NCI-H748 treated with DMSO at 0.1 percent for 48 hours (cell line): Measurements from ENCODE around the gene ASPG.
"Not testable (repeated sequence)": the region's sequence is repeated elsewhere in the genome, so short reads cannot be mapped to it uniquely, and the experiment has no call there.

ENCODE experiments used
- DNase-seq: peaks from one replicate; lab custom pipeline; 2025; lab: John Stamatoyannopoulos, UW

Gene ASPG

DNA sequence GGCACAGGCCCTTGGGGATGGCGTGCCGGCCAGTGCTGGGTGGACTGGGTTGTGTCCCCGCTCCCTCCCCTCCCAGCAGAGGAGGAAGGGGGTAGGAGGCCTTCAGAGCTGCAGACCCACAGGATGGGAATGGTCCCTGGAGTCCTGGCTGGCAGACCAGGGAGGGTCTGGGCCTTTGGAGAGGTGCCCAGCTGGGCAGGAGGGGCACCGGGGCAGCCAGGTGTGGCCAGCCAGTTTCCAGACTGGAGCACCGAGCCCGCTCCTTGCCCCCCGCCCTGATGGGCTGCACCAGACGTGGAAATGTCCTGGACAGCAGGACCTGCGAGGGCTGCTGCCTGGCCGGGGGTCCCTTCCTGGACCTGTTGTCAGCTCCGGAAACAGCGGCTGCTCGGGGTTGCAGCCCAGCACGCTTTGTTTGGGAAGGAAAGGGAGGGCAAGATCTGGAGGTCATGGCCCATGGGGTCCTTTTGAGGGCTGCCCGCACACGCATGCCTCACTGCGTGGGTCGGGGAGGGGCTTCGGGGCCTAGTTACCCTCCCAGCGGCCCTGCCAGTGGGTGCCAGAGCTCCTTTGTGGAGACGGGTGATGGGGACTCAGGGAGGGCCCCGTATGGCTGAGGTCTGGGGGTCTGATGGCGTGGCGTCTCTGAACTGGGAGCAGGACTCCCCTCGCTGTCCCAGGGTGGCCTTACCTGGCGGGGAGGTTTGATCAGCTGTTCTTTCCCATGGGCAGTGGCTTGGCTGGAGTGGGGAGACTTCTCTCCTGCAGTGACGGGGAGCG, 62.0 kb downstream of the ASPG start:
- no peak for DNase-seq

DNA sequence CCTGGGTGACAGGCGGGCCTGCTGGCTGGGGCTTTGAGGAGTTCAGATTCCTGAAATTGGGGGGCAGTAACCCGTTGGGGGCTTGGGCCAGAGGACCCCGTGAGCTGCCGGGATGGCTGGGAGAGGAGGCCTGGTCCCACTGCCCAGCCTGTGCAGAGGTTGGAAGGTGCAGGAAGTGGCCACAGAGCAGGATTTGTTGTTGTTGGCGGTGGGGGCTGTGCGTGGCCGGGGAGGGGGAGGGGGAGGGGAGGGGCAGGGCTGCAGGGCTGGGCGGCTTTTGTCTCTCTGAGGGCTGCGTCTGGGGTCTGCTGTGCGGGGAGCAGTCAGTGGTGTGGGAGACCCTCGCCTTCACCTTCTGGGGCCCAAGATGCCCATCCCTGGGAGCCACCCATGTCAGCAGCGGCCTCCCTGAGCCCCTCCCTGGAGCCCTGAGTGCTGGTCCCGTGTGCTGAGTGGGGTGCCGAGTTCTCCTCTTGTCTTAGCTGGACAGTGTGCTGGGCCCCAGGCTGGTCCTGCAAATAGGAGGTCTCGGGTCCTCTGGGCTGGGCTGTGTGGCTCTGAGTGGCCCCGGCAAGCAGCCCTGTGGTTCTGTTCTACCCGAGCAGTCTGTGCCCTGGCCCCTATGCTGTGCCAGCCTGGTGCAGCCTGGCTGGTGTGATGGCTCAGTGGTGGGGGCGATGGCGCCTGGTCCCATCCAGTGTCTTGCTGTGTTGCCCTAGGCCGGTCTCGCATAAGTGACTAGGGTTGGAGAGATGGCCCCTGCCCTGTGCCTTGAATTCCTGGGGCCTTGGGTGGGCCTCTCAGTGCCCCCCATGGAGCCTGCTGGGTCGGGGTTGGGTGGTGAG, 63.2 kb downstream of the ASPG start:
- DNase-seq, result no peak

DNA sequence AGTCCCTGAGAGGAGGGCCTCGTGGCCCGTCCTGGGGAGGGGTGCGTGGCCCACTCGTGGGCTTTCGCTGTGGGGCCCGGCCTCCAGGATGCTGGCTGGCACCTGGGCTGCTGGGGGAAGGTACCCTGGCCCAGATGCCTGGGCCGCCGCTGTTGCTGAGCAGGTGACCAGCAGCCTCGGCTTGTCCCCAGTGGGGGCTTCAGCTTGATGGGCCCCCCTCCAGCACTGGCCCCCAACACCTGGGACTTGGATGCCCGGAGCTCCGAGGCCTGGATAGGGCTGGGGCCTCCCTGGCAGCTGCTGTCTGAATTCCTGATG, 63.7 kb downstream of the ASPG start:
- DNase-seq, result no peak

DNA sequence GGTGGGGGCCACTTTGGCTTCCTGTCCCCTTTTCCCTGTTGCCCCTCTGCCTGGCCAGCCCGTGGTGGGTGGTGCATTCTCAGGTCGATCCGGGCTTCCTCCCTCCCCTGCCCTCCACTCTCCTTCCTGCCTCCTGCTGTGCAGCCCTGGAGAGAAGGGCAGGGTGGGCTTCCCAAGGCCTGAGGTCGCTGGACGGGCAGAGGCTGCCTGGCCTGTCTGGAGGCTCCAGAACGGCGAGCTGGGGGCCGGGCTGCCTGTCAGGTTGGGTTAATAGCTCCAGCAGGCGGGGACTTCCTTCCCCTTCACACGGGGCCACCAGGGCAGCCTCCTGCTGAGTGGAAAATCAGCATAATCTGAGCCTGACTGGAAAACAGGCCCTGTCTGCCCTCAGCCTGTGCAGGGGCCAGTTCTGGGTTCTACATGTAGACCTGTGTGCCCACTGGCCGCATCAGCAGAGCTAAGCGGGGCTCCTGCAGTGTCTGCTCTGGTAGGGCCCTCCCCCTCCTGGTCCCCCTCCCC, 64.2 kb downstream of the ASPG start:
- no peak for DNase-seq

DNA sequence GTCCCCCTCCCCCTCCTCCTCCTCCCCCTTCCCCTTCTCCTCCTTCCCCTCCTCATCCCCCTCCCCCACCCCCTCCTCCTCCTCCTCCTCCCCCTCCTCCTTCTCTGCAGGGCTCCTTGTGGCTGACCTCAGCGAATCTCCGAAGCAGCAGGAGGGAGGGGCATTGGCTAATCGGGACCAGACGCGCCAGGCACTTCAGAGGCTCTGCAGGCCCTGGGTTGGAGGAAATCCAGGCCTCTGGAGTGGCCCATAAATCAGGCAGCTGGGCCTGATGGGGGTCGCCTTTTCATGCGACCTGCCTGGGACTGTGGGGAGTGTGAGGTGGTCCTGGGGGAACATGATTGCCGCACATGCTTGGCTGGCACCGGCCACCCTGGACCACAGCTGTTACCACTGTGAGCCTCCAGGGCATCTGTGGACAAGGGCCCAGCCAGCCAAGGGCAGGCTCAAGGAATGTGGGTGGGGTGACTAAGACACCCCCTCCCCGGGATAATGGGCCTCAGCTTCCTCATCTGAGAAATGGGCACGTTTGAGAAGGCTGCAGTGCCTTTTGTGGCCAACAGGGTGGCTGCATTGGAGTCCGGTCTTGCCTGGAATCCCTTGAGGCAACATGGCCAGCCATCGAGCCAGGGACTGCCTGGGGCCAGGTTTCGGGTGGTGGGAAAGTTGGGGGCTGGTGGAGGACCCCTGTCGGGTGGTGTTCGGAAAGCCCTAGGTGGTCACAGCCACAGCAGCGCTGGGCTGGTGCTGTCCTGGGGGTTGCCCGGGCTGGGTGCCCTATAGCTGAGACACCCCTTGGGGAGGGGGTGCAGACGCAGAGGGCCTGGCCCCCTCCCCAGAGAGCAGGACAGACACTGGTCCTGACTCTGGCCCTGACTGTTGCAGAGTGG, 64.9 kb downstream of the ASPG start:
- no peak for DNase-seq

DNA sequence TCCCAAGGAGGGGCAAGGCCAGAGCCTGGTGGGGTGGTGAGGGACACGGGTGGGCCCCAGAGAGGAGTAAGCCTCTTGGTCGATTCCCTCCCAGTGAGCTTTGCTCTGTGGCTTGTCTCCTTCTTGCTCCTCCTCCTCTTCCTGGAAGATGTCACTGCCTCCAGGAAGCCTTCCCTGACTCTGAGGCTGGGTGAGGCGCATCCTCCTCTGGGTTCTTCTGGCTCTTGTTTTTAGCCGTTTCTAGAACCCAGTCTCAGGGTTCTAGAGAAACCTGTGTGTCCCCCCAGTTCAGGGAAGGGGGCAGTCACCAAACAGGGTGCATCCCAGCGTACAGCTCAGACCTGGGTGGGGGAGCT, 65.5 kb downstream of the ASPG start:
- no peak for DNase-seq

DNA sequence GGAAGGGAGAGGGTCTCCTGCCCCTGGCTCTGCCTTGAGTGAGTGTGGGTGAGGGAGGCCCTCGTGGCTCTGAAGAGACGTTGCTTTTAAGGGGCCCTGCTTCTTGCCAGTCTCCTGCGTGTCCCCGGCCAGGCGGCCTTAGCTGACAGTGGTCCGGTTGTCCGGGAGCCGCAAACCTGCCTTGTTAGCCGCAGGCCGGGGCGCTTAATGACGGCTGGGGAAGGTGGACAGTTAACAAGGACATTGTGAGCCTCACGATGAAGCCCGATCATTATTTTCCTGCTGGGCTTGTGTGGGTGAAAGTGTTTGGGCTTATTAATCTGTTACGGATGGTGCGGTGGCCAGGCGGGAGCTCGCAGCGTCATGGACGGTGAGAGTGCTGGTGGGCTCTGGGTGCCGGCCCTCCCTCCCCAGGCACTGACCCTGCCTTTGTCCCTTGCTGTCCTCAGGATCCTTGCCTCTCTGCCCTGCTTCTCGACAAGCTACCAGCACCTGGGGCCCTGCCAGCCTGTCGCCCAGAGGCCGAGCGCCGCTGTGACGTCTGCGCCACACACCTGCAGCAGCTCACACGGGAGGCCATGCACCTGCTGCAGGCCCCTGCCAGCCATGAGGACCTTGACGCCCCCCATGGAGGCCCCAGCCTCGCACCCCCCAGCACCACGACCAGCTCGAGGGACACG, 66.2 kb downstream of the ASPG start:
- DNase-seq, result no peak

DNA sequence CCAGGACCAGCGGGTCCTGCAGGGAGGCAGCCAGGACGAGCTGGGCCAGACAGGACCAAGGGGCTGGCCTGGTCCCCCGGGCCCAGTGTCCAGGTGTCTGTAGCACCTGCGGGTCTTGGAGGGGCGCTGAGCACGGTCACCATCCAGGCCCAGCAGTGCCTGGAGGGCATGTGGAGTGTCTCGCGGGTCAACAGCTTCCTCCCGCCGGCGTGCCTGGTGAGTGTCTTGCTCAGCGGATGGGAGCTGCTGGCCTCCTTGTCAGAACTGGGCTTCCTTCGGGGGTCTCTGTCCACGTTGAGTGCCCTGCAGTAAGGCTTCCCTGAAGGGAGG, 66.7 kb downstream of the ASPG start:
- DNase-seq, result no peak

DNA sequence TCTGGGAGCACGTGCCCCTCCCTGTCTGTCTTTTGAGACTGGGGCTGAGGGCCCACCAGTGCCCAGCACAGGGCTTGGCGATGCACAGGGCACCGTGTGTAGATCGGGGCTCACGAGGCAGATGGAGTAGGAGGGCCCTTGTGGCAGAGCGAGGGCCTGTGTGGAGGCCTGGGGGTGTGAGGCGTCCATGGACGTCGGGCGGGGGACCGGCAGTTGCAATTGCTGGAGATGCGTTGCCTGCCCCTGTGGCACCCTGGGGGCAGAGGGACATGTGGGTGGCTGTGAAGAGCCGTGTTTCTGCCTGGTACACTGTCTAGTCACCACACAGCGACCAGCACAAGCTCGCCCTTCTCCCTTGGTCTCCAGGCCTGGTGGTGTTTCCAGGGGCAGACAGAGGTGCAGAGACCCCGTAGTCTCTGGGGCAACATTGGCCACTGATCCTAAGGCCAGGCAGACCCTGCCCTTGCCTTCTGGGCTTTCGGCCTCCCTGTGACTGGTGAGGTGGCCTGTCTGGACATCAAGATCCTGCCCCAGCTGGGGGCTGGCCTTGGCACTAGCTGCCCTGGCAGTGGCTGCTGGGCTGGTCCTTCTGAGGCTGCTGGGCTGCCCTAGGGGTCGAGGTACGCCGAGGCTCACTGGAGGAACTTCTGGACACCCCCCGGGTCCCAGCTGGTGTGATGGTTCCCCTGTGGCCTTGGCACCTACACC, 67.3 kb downstream of the ASPG start:
- no peak for DNase-seq

DNA sequence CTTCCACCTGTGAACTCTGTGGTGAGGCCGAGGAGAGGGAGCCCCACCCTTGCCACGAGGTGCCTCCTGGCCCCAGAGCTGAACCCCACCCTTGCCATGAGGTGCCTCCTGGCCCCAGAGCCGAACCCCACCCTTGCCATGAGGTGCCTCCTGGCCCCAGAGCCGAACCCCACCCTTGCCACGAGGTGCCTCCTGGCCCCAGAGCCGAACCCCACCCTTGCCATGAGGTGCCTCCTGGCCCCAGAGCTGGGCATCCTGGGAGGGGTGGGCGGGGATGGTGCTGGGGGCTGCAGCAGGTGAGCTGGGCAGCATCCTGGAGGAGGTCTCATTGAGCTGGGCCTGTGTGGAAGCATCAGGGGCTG, 67.9 kb downstream of the ASPG start:
- not testable (repeated sequence) for DNase-seq

DNA sequence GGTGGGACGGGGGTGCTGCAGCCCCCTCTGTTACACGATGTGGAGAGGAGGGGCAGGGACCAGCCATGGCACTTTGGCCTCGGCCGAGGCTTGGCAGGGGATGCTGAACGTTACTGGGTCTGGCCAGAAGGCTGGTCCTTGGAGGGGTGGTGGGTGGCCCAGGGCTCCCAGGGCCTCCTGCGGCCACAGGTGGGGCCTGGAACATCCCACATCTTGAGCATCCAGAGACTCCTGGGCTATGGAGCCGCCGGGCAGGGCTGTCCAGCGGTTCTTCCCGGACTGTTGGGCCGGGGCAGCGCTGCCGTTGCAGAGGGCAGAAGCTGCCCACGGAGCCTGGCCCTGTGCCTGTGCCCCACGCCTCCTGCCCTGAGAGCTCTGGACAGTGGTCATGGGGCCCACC, 68.7 kb downstream of the ASPG start:
- no peak for DNase-seq

DNA sequence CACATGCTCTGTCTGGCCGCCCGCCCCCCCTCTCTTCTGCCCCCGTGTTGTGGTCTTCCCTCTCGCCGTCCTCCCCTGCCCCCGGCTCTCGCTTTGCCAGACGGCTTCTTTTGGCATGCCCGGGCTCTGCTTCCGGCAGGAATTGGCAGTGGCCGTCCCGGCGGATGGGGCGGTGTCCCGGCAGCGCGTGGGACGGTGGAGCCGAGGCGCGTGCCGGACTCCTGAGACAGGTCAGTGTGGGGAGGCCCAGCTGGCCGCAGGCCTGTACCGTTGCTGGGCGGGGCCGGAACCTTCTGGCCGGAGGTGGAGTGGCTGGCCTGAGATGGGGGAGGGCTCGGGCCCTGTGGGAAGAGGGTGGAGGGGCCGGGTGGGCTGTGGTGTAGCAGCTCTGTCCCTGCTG, 70.0 kb downstream of the ASPG start:
- DNase-seq, result no peak

DNA sequence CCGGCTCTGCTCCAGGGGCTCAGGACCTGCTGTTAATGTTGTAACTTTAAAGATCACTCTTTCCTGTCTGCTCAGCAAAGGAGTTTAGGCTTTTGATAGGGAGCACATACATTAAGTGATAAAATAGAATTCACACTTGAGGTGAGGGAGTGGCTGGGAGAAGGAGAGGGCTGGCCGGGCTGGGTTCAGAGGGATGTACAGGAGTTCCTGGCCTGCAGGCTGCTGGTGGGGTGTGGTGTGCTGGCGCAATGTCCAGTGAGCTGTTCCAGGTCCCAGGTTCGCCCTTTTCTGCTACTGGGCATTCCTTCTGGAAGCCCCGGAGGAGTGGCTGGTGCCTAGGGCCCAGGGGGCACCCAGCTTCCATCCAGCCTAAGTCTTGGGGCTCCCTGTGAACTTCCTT, 70.6 kb downstream of the ASPG start:
- no peak for DNase-seq

DNA sequence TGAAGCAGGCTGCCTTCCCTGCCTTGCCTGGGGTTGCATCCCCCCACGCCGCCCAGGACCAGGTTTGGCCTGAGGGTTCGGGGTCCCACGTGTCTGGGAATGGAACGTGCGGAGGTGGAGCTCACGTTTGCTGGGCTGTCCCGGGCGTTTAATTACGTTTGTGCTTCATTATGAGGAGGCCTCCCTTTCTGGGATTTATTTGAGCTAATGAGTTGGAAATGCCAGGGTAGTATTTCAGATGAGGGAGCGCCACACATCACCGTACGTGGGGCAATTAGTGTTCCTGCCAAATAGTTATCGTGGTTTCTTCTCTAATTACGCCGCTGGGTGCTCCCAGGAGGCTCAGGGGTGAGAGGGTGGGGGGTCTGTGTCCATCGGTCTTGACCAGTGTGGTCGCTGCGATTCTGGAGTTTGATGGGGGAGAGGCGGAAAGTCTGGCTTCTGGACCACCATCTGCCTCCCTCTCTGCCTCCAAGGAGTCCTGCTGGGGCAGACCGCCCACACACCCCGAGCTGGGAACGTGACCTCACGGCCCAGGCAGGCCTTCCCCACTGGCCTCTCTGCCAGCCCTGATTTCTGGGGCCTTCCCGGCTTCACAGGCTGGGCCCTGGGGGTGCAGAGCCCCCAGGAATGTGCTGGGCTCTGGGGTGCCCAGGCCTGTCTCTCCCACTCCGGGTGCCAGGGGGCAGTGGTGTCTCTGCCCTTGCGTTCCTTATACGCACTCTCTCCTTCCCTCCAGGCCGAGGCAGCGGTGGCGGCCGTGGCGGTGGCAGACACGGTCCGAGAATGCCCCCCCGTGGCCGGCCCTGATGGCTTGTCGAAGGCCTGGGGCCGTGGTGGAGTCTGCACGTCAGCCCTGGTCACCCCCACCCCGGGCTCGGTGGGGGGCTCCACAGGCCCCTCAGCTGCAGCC, 71.8 kb downstream of the ASPG start:
- DNase-seq, result no peak

DNA sequence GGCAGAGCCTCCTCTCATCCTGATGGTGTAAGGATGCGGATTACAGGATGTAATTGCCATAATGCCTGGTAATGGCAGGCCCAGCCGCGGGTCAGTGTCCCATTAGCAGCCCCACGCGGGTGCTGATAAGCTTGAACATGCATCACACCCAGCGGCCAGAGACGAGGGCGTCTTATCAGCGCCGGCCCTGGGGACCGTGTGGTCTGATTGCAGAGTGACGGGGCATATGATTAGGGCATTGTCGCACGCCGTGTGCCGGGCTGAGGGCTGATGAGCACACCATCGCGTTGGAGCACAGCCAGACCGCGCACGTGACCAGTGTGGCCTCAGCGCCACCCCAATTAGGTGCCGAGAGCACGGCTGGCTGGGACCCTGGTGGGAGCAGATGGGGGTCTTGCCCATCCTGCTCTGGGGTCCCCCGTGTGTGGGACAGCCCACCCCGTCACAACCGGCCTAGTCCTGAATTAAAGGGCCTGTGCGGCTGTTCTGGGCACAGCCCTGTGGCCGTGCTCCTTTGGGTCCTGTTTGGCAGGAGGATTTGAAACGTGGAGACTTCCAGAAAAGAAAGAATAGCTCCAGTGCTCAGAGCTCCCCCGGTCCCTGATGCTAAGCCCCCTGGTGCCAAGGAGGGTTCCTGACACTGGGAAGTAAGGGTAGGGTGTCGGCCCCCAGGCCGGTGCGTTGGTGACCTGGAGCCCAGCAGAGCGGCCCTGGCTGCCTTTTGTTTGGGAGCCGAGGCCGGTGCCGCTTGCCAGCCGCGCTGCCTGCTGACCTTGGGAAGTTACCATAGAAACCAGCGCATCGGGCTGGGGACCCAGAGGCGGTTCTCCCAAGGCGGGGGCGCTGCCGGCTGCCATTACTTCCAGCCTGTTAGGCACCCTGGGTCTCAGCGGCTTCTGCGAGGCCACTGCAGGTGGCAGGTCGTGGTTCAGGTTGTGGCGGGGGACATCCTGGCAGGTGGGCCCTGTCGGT, 73.6 kb downstream of the ASPG start:
- no peak for DNase-seq

DNA sequence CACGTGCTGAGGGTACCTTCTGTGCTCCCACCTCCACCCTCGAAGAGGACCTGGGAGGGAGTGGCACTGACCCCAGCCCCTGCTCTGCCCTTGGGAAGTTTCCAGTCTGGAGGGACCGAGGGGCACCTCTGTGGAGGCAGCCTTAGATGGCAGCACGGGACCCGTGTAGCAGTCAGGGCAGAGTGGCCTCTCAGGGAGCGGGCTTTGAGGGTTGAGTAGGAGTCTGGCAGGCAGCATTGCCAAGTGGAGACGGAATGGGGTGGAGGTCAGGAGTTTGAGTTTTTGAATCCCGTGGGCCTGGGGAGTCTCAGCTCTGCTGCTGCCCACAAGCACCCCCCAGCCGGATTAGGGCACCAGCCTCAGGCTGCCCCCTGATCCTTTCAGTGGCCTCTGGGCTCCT, 74.5 kb downstream of the ASPG start:
- DNase-seq, result no peak

DNA sequence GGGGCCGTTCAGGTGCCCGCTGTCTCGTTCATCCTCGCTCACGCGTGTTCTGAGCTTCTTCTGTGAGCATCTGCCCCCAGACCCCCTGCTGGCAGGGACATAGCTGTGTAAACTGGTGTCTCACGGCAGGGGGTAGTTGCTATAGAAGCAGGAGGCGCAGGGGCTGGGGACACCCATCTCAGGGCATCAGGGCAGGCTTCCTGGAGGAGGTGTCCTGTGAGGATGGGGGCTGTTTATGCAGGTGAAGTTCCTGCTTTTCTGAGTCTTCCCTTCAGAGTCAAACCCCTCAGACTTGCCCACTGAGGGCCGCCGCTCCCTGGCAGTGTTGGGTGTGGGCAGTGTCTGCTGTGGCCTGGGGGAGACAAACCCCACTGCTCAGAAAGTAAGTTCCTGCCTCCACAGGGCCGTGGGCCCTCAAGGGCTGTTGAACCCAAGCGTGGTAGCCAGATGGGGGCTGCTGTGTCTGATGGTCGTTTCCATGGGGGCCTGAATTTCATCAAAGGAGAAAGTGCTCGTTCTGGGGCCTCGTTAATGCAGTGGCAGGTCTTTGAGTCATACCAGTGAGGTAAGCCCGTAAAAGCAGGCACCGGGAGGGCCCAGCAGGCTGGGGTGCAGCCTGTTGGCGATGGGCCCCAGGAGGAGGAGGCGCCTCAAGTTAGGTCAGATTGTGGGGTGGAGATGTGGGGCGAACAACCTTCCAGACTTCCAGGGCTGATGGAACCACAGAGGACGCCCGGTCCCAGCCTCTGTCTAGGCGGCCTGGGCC, 76.3 kb downstream of the ASPG start:
- DNase-seq, result no peak

DNA sequence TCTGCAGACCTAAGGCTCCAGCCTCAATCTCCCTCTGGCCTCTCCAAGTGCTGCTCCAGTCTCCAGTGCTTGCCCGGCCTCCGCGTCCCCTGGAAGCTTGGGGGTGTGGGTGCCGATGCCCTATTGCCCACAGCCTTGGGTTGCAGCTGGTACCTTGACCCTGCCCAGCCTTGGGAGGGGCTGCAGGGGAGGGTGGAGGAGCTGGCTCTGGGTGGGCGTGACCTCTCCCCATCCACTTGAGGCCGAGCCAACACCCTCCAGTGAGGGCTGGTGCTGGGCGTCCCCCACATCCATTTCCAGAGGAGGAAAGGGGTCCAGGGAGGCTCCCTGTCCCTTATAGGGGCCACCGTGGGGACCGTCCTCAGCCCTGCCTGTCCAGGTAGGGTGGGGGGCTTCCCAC, 77.0 kb downstream of the ASPG start:
- no peak for DNase-seq
